AG04450 (cell line): ENCODE results near the gene SERPINA4. TPM values are rescaled to one million over a fixed set of nuclear protein-coding genes. Genes with fewer than 3 reads are reported as not detected.

Experiments used
- CTCF ChIA-PET: fragments of 300-600, 350-600 bp; formaldehyde crosslinking; extraction: SDS; loops from one replicate; lab custom pipeline; 2022; ENCODE audit warnings: antibody characterized with exemption, inconsistent platforms; lab: Charles Lee
- POLR2A ChIA-PET: fragments of 350-600 bp; formaldehyde crosslinking; extraction: SDS; loops from one replicate; lab custom pipeline; 2021; ENCODE audit warnings: antibody characterized with exemption, inconsistent platforms; lab: Yijun Ruan, JAX
- DNase-seq: peaks from one replicate; pipeline ENCODE4 v3.0.0-alpha.2; 2011; ENCODE audit warnings: low read depth, low spot score
- H3K27ac ChIP-seq: one replicate; pipeline ENCODE4 v1.5.1; 2012; ENCODE audit warnings: low read depth, low read length, control low read depth
- H3K27me3 ChIP-seq: one replicate; pipeline ENCODE4 v1.6.0; 2012; ENCODE audit warnings: low read length; ENCODE audit not compliant: control insufficient read depth, insufficient read depth
- H3K4me3 ChIP-seq: 2 replicates; pipeline ENCODE4 v1.5.1; 2011; ENCODE audit warnings: mild to moderate bottlenecking, low read depth, low read length, control low read depth
- H3K9me3 ChIP-seq: 2 replicates; pipeline ENCODE4 v1.5.1; 2012; ENCODE audit warnings: low read length; ENCODE audit not compliant: control insufficient read depth, insufficient read depth
- polyA plus RNA-seq: library from polyadenylated mRNA; depleted of rRNA; stranded (reverse); fragments of >200 nt; gene quantifications from 2 replicates; pipeline ENCODE4 v1.2.3, GENCODE V29; 2011
- TF ChIP-seq, protein P1 (sequence below): IDR thresholded peaks from 2 replicates; pipeline ENCODE4 v1.5.1; 2011; ENCODE audit warnings: low read depth, low read length, control low read depth, inconsistent platforms

SERPINA4 gene
- polyA plus RNA-seq, 1 experiment = not detected

DNA sequence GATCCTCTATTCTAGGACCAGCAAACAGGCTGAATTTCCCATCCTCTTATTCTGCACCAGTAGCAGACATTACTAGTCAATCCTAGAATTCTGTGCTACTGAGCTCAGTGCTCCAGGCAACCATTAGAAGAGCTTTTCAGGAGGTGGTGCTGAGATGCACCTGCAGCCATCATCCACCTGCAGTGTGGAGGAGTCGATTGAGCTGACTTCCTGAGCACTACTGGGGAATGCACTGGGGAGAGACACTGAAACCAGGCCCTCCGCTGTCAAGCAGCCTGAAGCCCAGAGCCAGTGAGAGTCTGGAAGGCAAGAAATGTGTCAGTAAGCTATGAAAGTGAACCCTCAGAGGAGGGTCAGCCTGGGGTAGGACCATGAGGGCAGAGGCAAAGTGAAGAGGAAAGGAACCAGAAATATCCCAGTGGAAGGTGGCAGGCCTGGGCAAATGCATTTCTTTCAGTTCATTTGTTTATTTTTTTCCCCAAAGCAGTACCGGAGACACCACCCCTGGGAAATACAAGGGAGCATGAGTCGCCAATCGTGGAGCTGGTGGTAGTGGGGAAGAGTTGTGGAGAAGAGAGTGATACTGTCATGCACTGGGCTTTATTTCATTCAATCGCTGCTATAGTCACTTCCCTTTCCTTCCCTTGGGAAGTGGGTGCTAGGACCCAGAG is 23.0 kb upstream of the SERPINA4 start:
- TF ChIP-seq, protein P1, sequence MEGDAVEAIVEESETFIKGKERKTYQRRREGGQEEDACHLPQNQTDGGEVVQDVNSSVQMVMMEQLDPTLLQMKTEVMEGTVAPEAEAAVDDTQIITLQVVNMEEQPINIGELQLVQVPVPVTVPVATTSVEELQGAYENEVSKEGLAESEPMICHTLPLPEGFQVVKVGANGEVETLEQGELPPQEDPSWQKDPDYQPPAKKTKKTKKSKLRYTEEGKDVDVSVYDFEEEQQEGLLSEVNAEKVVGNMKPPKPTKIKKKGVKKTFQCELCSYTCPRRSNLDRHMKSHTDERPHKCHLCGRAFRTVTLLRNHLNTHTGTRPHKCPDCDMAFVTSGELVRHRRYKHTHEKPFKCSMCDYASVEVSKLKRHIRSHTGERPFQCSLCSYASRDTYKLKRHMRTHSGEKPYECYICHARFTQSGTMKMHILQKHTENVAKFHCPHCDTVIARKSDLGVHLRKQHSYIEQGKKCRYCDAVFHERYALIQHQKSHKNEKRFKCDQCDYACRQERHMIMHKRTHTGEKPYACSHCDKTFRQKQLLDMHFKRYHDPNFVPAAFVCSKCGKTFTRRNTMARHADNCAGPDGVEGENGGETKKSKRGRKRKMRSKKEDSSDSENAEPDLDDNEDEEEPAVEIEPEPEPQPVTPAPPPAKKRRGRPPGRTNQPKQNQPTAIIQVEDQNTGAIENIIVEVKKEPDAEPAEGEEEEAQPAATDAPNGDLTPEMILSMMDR = no peak
- ChIA-PET CTCF (interaction anchor here (1.0 to 3.2 kb wide), 2 partner anchors 11 to 114 kb away, joined by 3 to 34 read pairs; no protein-coding TSS in a partner anchor), POLR2A (no interaction called here)
- H3K27ac ChIP-seq = no peak overlapping the region
- no peak for DNase-seq
- H3K9me3 ChIP-seq = no peaks in the 10 kb centered on the region
- H3K27me3 ChIP-seq = peaks cover 2% of the 10 kb centered on the region
- H3K4me3 ChIP-seq = no peak overlapping the region

DNA sequence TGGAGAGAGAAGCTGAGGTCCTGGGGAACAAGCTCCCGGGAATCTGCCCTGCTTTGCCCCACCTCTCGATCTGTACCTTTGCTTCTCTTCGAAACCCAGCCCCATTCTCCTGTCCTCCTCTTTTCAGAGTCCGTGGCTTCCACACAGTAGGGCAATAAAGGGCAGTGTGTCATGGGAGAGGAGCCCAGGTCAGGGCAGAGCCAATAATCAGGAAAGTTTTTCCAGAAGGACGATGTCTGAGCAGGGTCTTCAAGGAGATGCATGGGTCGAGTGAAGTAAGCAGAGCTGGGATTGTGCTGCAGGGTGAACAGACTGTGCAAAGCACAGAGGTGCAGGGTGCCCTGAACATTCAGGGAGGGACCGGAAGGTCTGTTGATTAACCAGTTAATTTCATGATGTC is 22.1 kb upstream of the SERPINA4 start:
- ChIA-PET CTCF (interaction anchor here (0.8 to 3.2 kb wide), 5 partner anchors 10 to 116 kb away, joined by 3 to 34 read pairs (median 3); no protein-coding TSS in a partner anchor), POLR2A (no interaction called here)
- TF ChIP-seq, protein P1 = no peak
- Histone ChIP-seq H3K4me3 (no peak overlapping the region), H3K27ac (no peak overlapping the region), H3K9me3 (no peaks in the 10 kb centered on the region), H3K27me3 (peaks cover 2% of the 10 kb centered on the region)
- DNase-seq = no peak

DNA sequence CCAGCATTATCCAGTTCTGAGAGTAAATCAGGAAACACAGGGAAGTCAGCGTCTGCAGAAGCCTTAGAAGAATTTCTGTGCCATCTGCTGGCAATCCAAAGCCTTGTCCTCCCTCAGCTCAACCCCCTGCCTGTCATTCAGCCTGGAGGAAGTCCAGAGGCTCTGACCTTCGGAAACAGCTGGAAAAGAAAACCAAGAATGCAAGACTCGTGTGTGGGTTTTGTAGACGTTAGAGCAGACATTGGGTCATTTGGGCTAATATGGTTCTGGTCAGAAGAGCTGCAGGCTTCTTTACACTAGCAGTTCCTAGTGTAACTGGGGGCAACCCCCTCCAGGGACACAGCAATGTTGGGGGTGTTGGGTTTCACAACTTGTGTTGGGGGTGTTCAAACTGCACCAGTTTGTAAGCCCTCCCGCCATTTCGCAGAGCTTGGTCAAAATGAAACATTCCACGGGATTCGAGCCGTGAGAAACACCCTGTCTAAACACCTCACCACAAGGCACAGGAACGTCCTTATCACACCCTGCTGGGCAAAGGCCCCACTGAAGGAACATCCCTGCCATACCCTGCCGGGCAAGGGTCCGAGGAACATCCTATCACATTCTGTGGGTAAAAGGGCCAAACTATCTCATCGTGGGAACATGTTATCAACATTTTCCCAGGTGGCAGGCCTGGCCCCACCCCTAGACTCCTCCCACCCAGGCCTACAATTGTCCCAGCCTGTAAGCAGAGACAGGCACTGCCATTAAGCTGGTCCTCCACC is 21.0 kb upstream of the SERPINA4 start:
- CTCF ChIA-PET = interaction anchor here (0.6 to 3.2 kb wide), 8 partner anchors 9 to 185 kb away, joined by 3 to 34 read pairs (median 3); no protein-coding TSS in a partner anchor
- Histone ChIP-seq H3K27me3 (peaks cover 2% of the 10 kb centered on the region), H3K9me3 (no peaks in the 10 kb centered on the region), H3K27ac (no peak overlapping the region), H3K4me3 (no peak overlapping the region)
- DNase-seq = no peak
- POLR2A ChIA-PET = no interaction called here
- TF ChIP-seq, protein P1 = no peak

DNA sequence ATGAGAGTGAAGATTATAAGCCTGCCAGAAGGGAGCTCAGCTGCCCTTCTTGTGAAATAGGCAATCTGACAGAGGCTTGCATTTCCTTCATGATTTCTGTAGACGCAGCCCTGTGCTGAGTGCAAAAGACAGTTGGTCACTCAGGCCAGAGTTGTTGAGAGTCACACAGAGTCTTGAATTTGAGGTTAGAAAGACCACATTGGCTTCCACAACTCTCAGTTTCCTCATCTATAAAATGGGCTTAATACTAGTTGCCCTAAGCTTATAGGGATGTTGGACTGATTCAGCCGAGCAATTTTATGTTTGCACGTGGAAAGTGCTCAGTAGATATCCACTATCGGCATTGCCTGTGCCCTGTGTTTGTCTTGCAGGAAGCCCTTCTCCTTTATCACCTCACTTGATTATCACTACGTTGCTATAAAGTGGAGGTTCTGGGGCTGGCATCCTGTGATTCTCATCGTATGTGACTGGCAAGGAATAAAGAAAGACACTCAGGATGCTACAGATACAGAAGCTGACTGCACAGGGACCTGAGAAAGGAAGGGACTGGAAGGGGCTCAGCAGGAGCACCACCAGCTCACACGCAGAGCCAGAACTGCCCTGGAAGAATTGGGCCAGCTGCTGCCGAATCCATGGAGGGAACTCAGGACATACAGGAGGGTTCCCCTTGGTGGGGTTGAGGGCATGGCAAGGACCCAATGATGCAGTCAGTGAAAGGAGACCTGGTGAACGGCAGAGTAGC is 19.8 kb upstream of the SERPINA4 start:
- H3K27me3 ChIP-seq = no peaks in the 10 kb centered on the region
- no peak overlapping the region for H3K27ac ChIP-seq
- no peaks in the 10 kb centered on the region for H3K9me3 ChIP-seq
- TF ChIP-seq, protein P1 = no peak
- no peak for DNase-seq
- CTCF ChIA-PET = interaction anchor here (1.7 to 3.2 kb wide), 3 partner anchors 8 to 108 kb away, joined by 13 to 34 read pairs (median 13); no protein-coding TSS in a partner anchor
- POLR2A ChIA-PET = no interaction called here
- no peak overlapping the region for H3K4me3 ChIP-seq
